GM19395 (cell line): ENCODE measurements around the gene ADAMTS18.
A peak's percentile ranks its signal among the peaks of the same experiment; 100 is the strongest.

Source experiments
- ATAC-seq: cut with Tn5 transposase; IDR thresholded peaks from one replicate; pipeline ENCODE4 v1.9.1; 2021; ENCODE audit warnings: mild to moderate bottlenecking, moderate library complexity; ENCODE audit not compliant: unreplicated experiment

ADAMTS18 gene

GRCh38 chr16:77330332-77331042 lies 104.3 kb downstream of the ADAMTS18 start:
- ATAC-seq = no peak

GRCh38 chr16:77328768-77329167 lies 106.1 kb downstream of the ADAMTS18 start:
- no peak for ATAC-seq

GRCh38 chr16:77328274-77328673 lies 106.6 kb downstream of the ADAMTS18 start:
- no peak for ATAC-seq

GRCh38 chr16:77327717-77328116 lies 107.1 kb downstream of the ADAMTS18 start:
- peak; percentile 66 for ATAC-seq

- ATAC-seq = no peak
These were observed 110.1 kb downstream of the ADAMTS18 start for GRCh38 chr16:77324729-77325128.

- ATAC-seq = no peak
These were observed 111.1 kb downstream of the ADAMTS18 start for GRCh38 chr16:77323695-77324094.

GRCh38 chr16:77322757-77323156 lies 112.1 kb downstream of the ADAMTS18 start:
- no peak for ATAC-seq

DNA sequence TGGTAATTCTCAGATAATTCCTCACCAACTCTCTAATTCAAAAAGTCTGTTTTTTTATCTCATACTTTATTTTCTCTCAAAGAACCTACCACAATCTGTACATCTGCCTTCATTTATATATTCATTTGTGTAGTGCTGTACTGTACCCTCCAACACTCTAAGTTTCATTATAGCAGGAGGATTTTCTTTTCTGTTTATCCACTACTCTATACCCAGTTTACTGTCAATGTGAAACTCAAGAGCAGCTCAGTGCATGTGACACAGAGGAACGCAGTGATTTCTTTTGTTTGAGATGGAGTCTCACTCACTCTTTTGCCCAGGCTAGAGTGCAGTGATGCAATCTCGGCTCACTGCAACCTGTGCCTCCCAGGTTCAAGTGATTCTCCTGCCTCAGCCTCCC lies 117.8 kb downstream of the ADAMTS18 start:
- no peak for ATAC-seq

GRCh38 chr16:77310877-77311276 lies 124.0 kb downstream of the ADAMTS18 start:
- ATAC-seq = no peak

DNA sequence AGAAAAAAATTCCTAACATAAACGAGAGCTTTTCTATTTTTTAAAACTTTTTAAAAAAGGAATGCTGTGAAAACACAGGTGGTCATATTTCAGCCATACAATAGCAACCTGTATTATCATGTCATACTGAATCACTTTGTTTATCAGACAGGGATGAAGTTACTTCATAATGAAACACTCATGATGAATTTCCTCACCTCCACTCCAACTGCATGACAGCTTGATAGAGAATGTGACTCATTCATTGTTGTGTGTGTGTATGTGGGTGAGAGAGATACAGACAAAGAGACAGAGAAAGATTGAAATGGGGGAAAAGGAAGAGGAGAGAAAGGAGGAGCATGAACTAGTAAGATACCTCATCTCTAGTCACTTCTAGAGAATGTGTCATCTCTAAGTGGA lies 126.7 kb downstream of the ADAMTS18 start:
- ATAC-seq = no peak

GRCh38 chr16:77307426-77308162 lies 127.2 kb downstream of the ADAMTS18 start:
- no peak for ATAC-seq

DNA sequence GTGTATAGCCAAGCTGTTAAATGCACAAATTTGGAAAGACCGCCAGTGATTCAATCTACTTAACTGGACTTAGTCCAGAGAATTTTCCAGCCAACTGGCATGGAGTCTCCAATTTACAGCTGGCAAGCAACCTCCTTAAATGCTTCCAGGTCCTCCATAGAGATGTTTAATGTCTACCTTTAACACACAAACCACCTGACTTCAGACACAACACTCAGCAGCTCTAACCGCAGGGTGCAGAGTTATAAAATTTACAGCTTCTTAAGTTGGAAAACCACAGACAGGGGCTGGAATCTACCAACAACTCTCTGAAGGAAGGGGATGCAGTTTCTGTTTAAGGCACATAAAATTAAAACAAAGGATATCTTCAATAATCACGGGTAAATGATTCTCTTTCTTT lies 128.8 kb downstream of the ADAMTS18 start:
- ATAC-seq = no peak

DNA sequence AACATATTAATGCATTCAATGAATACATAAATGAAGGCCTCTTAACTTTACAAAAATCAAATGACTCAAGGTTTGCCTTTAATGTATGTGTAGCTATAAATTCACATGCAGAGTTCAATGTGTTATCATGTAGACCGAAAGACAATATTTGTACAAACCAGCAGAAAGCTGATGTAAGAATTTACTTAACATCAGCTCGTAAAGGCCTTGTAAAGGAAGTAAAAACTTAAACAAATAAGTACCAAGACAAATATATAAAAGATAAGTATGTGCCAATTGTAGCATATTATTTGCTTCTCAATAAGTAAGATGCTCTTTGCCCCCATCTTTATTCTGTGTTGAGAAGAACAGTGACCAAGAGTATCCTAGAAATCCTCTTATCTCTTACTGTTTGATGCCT lies 130.0 kb downstream of the ADAMTS18 start:
- ATAC-seq = no peak

- ATAC-seq = no peak
These were observed 130.7 kb downstream of the ADAMTS18 start for GRCh38 chr16:77304134-77304533.

DNA sequence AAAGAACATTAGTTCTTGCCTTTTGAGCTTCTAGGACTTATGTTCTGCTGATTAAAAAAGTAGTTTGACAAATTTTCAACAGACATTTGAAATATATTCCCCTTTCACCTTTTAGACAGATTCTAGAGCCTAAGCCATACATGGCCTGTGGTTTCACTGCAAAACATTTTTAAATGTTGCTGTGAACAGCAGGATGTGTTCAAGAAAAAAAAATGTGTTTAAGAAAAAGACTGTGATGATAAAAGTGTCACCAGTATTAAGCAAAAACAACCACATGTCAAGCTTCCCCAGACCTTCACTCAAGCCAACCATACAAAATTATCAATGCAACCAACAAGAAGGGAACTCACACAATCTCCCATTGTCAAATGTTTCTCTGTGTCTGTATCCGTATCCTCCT lies 132.2 kb downstream of the ADAMTS18 start:
- ATAC-seq = no peak

GRCh38 chr16:77302249-77302648 lies 132.6 kb downstream of the ADAMTS18 start:
- ATAC-seq = no peak

- no peak for ATAC-seq
These were observed 134.6 kb downstream of the ADAMTS18 start for GRCh38 chr16:77300256-77300655.

GRCh38 chr16:77299395-77299794 lies 135.4 kb downstream of the ADAMTS18 start:
- peak; percentile 70 for ATAC-seq

DNA sequence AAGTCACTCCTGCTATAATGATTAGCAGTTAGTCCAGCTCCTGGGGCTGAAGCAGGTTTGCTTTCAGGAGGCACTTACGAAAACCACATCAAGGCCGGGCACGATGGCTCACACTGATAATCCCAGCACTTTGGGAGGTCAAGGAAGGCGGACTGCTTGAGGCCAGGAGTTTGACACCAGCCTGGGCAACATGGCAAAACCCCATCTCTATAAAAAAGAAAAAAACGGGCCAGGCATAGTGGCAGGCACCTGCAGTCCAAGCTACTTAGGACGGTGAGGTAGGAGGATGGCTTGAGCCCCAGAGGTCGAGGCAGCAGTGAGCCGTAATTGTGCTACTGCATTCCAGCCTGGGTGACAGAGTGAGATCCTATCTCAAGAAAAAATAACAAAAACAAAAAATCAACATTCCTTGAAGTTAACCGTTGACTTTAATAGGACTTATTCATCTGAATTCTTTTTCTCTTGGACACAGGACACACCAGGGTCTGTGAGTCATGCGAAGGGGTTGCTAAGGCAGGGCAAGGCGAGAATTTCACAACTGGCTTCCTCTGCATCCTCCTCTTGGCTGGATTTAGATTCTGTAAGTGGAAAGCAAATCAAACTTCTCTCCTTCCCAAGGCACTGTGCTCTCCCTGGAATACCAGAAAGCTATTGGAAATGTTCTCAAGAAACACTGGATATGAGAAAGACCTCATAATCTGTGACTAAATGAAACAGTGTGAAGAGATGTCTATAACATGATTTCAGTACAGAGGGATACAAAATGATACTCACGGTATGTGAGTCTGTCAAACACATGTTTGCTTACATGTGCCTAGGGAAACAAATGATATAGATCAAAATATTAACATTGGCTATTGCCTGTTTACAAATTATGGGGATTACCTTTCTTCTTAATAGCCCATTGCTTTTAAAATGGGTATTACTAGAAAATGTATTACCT lies 136.1 kb downstream of the ADAMTS18 start:
- ATAC-seq = no peak

- ATAC-seq = no peak
These were observed 136.8 kb downstream of the ADAMTS18 start for GRCh38 chr16:77297996-77298395.

- ATAC-seq = no peak
These were observed 138.9 kb downstream of the ADAMTS18 start for GRCh38 chr16:77295896-77296295.
